ENCODE data around the gene PNKD.

DNA sequence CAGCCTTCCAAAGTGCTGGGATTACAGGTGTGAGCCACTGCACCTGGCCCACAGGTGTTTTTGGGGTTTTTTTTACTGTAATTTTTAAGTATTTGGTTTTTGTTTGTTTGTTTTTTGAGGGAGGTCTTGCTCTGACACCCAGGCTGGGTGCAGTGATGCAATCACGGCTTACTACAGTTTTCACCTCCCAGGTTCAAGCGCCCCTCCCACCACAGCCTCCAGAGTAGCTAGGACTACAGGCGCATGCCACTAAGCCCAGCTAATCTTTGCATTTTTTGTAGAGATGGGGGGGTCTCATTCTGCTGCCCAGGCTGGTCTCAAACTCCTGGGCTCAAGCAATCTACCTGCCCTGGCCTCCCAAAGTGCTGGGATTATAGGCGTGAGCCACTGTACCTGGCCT is 104.5 kb downstream of the PNKD start:
- TF ChIP-seq, protein P1, sequence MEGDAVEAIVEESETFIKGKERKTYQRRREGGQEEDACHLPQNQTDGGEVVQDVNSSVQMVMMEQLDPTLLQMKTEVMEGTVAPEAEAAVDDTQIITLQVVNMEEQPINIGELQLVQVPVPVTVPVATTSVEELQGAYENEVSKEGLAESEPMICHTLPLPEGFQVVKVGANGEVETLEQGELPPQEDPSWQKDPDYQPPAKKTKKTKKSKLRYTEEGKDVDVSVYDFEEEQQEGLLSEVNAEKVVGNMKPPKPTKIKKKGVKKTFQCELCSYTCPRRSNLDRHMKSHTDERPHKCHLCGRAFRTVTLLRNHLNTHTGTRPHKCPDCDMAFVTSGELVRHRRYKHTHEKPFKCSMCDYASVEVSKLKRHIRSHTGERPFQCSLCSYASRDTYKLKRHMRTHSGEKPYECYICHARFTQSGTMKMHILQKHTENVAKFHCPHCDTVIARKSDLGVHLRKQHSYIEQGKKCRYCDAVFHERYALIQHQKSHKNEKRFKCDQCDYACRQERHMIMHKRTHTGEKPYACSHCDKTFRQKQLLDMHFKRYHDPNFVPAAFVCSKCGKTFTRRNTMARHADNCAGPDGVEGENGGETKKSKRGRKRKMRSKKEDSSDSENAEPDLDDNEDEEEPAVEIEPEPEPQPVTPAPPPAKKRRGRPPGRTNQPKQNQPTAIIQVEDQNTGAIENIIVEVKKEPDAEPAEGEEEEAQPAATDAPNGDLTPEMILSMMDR (IDR thresholded peaks at IDR 0.05), result no peak
- TF ChIP-seq POLR2AphosphoS5 (IDR thresholded peaks at IDR 0.05), result no peak

Measured in esophagus muscularis mucosa (tissue), 3 donors.